Loucy (cell line): ENCODE results near the gene SLX4IP.

ENCODE experiments used
- EZH2phosphoT487 ChIP-seq: fragments of 200-600 bp; IDR thresholded peaks from 2 replicates; pipeline ENCODE4 v1.6.1; 2018; ENCODE audit warnings: antibody characterized with exemption, mild to moderate bottlenecking, moderate library complexity, borderline replicate concordance
- TF ChIP-seq, protein P1 (sequence below): fragments of 200-600 bp; sonication (generic); conservative IDR thresholded peaks from 2 replicates; pipeline ENCODE4 v1.5.1; 2014; ENCODE audit warnings: mild to moderate bottlenecking, antibody characterized with exemption, low read length

DNA sequence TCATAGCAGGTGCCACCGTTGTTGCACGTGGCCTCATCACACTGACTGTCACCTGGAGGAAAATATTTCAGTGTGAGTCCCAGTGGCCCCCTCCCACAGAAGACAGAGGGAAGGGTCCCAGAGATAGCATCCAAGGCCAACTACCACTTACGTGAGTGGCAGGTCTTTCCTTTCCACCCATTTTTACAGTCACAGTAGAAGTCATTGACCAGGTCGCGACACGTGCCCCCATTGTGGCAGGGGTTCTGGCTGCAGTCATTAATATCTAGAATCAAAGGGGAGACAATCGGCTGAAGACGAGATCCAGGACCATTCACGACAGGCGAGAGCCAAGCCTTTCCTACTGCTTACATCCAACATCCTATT lies 210.1 kb downstream of the SLX4IP start:
- TF ChIP-seq, protein P1, sequence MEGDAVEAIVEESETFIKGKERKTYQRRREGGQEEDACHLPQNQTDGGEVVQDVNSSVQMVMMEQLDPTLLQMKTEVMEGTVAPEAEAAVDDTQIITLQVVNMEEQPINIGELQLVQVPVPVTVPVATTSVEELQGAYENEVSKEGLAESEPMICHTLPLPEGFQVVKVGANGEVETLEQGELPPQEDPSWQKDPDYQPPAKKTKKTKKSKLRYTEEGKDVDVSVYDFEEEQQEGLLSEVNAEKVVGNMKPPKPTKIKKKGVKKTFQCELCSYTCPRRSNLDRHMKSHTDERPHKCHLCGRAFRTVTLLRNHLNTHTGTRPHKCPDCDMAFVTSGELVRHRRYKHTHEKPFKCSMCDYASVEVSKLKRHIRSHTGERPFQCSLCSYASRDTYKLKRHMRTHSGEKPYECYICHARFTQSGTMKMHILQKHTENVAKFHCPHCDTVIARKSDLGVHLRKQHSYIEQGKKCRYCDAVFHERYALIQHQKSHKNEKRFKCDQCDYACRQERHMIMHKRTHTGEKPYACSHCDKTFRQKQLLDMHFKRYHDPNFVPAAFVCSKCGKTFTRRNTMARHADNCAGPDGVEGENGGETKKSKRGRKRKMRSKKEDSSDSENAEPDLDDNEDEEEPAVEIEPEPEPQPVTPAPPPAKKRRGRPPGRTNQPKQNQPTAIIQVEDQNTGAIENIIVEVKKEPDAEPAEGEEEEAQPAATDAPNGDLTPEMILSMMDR, result no peak
- TF ChIP-seq EZH2phosphoT487, result no peak
